HepG2 (cell line): Measurements from ENCODE around the gene NDUFS2. TPM values are rescaled to one million over a fixed set of nuclear protein-coding genes. Genes with fewer than 3 reads are reported as not detected.

Source experiments
- ASH2L ChIP-seq: fragments of 300-600, 200-600 bp; sonication (generic); IDR thresholded peaks from 2 replicates; pipeline ENCODE4 v1.7.0; 2017; ENCODE audit warnings: low read depth, mild to moderate bottlenecking, moderate library complexity, mixed read lengths, low read length; ENCODE audit not compliant: insufficient read length
- FIP1L1 ChIP-seq: fragments of 200-400 bp; formaldehyde crosslinking; IDR thresholded peaks from 2 replicates; pipeline ENCODE4 v1.6.1; 2018; ENCODE audit warnings: low read depth, mild to moderate bottlenecking, low read length, moderate library complexity, borderline replicate concordance; ENCODE audit not compliant: insufficient read depth
- IRX3 ChIP-seq: sonication (generic); formaldehyde crosslinking; IDR thresholded peaks from 2 replicates; pipeline ENCODE4 v1.8.1; 2023; ENCODE audit warnings: mild to moderate bottlenecking, low read depth, missing genetic modification reagents, borderline replicate concordance
- REL ChIP-seq: sonication (generic); formaldehyde crosslinking; conservative IDR thresholded peaks from 2 replicates; pipeline ENCODE4 v1.8.0; 2022; ENCODE audit warnings: mild to moderate bottlenecking, missing genetic modification reagents, moderate library complexity
- SAP130 ChIP-seq: IDR thresholded peaks from 2 replicates; pipeline ENCODE4 v1.6.1; 2016; ENCODE audit warnings: low read depth
- SOX13 ChIP-seq, 3 experiments: fragments of 450-650 bp in 1 of 3; sonication (generic) in 1 of 3; formaldehyde crosslinking in 1 of 3; IDR thresholded peaks in 2 of 3; conservative IDR thresholded peaks in 1 of 3; 2 replicates each; pipeline versions ENCODE4 v1.5.0 to v1.6.1; 2016 to 2020; ENCODE audit warnings: antibody characterized with exemption in 1 of 3, mild to moderate bottlenecking in 1 of 3, missing compliant biosample characterization in 1 of 3, missing genetic modification reagents in 1 of 3, moderate library complexity in 1 of 3
- YY1 ChIP-seq: IDR thresholded peaks from 2 replicates; pipeline ENCODE4 v1.6.1; 2011; ENCODE audit warnings: low read length, low read depth, moderate library complexity, mild to moderate bottlenecking; ENCODE audit not compliant: insufficient read depth, insufficient replicate concordance
- ZBTB2 ChIP-seq: sonication (generic); formaldehyde crosslinking; IDR thresholded peaks from 2 replicates; pipeline ENCODE4 v1.8.0; 2022; ENCODE audit warnings: low read depth, missing genetic modification reagents
- ZNF264 ChIP-seq: sonication (generic); formaldehyde crosslinking; IDR thresholded peaks from 2 replicates; pipeline ENCODE4 v1.4.0; 2020; ENCODE audit warnings: missing genetic modification reagents
- ZNF30 ChIP-seq: sonication (generic); formaldehyde crosslinking; IDR thresholded peaks from 2 replicates; pipeline ENCODE4 v1.5.0; 2020; ENCODE audit warnings: mild to moderate bottlenecking, missing genetic modification reagents
- ZNF350 ChIP-seq: sonication (generic); formaldehyde crosslinking; IDR thresholded peaks from 2 replicates; pipeline ENCODE4 v1.4.0; 2020; ENCODE audit warnings: mild to moderate bottlenecking, low read depth, missing genetic modification reagents, borderline replicate concordance
- ZNF451 ChIP-seq: sonication (generic); formaldehyde crosslinking; IDR thresholded peaks from 2 replicates; pipeline ENCODE4 v1.5.0; 2020; ENCODE audit warnings: mild to moderate bottlenecking, missing genetic modification reagents
- ZXDC ChIP-seq: sonication (generic); formaldehyde crosslinking; IDR thresholded peaks from 2 replicates; pipeline ENCODE4 v1.5.0; 2020; ENCODE audit warnings: mild to moderate bottlenecking, missing genetic modification reagents
- polyA plus RNA-seq, 8 experiments: library from polyadenylated mRNA; depleted of rRNA in 3 of 8; stranded (reverse) in 7 of 8; unstranded in 1 of 8; fragments of >200 nt; fragmentation: Illumina TruSeq in 4 of 8; extraction: Trizol in 4 of 8; gene quantifications; 2 replicates each; pipeline versions ENCODE4 v1.2.1 to v1.2.3, GENCODE V29; 2011 to 2016; ENCODE audit warnings: low read depth in 4 of 8, missing spikeins in 1 of 8, mixed read lengths in 1 of 8; ENCODE audit not compliant: insufficient read depth in 1 of 8
- total RNA-seq, 5 experiments: library from RNA; depleted of rRNA; stranded (reverse); fragments of >200 nt; fragmentation: Illumina TruSeq; extraction: Trizol; gene quantifications; 2 replicates each; pipeline ENCODE4 v1.2.3, GENCODE V29; 2016; ENCODE audit warnings: low read depth in 1 of 5
- TF ChIP-seq, protein P1 (sequence below): sonication (generic); formaldehyde crosslinking; IDR thresholded peaks from 2 replicates; pipeline ENCODE4 v1.9.0; 2021; ENCODE audit warnings: missing genetic modification reagents, mild to moderate bottlenecking, borderline replicate concordance
- TF ChIP-seq, protein P2 (sequence below): sonication (generic); formaldehyde crosslinking; IDR thresholded peaks from 2 replicates; pipeline ENCODE4 v1.5.0; 2020; ENCODE audit warnings: mild to moderate bottlenecking, missing genetic modification reagents

The NDUFS2 gene
- total and polyA plus RNA-seq, 2 of the 13 experiments (the other 11 are each of a cell fraction or from before 2014, with no cell fraction given) = 89.9 to 118 TPM

- TF ChIP-seq ZNF264 (CRISPR knock-in tag) (peak; percentile 51; the same call in 1 of the 2 replicates), ZNF451 (CRISPR knock-in tag) (no peak), IRX3 (peak; percentile 73), ZBTB2 (CRISPR knock-in tag) (no peak), ZNF350 (CRISPR knock-in tag) (peak; percentile 21; the same call in 1 of the 2 replicates), REL (CRISPR knock-in tag) (no peak), ZXDC (no peak), FIP1L1 (no peak), SOX13 (IDR thresholded peaks at IDR 0.05) (peak; percentile 79; the same call in 1 of the 2 replicates), SOX13 (CRISPR knock-in tag; conservative IDR thresholded peaks at IDR 0.05 in 1 of 2, IDR thresholded peaks at IDR 0.05 in 1 of 2) (peak in 1 of 2 experiments; percentile 90; a peak in 2 of 4 replicates), YY1 (no peak), ASH2L (peak; percentile 93), ZNF30 (no peak), SAP130 (peak; percentile 84)
- TF ChIP-seq, protein P1, sequence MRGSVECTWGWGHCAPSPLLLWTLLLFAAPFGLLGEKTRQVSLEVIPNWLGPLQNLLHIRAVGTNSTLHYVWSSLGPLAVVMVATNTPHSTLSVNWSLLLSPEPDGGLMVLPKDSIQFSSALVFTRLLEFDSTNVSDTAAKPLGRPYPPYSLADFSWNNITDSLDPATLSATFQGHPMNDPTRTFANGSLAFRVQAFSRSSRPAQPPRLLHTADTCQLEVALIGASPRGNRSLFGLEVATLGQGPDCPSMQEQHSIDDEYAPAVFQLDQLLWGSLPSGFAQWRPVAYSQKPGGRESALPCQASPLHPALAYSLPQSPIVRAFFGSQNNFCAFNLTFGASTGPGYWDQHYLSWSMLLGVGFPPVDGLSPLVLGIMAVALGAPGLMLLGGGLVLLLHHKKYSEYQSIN (CRISPR knock-in tag) = peak; percentile 12; the same call in 1 of the 2 replicates
- TF ChIP-seq, protein P2, sequence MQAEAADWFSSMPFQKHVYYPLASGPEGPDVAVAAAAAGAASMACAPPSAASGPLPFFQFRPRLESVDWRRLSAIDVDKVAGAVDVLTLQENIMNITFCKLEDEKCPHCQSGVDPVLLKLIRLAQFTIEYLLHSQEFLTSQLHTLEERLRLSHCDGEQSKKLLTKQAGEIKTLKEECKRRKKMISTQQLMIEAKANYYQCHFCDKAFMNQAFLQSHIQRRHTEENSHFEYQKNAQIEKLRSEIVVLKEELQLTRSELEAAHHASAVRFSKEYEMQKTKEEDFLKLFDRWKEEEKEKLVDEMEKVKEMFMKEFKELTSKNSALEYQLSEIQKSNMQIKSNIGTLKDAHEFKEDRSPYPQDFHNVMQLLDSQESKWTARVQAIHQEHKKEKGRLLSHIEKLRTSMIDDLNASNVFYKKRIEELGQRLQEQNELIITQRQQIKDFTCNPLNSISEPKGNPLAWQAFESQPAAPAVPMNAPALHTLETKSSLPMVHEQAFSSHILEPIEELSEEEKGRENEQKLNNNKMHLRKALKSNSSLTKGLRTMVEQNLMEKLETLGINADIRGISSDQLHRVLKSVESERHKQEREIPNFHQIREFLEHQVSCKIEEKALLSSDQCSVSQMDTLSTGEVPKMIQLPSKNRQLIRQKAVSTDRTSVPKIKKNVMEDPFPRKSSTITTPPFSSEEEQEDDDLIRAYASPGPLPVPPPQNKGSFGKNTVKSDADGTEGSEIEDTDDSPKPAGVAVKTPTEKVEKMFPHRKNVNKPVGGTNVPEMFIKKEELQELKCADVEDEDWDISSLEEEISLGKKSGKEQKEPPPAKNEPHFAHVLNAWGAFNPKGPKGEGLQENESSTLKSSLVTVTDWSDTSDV (CRISPR knock-in tag) = no peak
Observed at GRCh38 chr1:161223805-161224694, 21.9 kb downstream of the NDUFS2 start (continued).
